ENCODE measurements around the gene PARN.

GRCh38 chr16:14400285-14400977 is 229.6 kb downstream of the PARN start:
- TF ChIP-seq CTCF (IDR thresholded peaks at IDR 0.05) (no peak), POLR2A (IDR thresholded peaks at IDR 0.05) (no peak), POLR2AphosphoS5 (IDR thresholded peaks at IDR 0.05) (no peak)

All from prostate gland (tissue), 2 donors.